GM18508 (cell line): ENCODE results near the gene RNASE3.
"Not testable (repeated sequence)": the region's sequence is repeated elsewhere in the genome, so short reads cannot be mapped to it uniquely, and the experiment has no call there.

ENCODE experiments used
- ATAC-seq: cut with Tn5 transposase; IDR thresholded peaks from one replicate; pipeline ENCODE4 v1.9.1; 2021; ENCODE audit warnings: moderate number of reproducible peaks; ENCODE audit not compliant: insufficient read depth, unreplicated experiment

The RNASE3 gene

DNA sequence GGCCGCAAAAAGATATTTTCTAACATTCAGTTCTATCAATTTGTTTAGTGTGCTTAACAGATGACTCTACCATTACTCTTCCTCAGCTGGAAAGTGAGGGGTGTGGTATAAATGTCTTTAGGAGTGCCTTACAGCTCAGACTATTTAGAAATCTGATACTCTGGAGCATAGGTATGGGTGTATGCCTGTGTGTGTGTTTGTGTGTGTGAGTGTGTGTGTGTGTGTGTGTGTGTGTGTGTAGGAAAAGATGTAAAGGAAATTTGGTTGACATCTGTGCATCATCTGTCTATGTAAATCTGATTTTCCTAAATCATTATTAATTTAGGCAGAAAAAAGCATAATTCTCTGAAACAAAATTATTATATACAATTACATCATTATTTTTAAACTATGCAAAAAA, 16.0 kb downstream of the RNASE3 start:
- no peak for ATAC-seq

DNA sequence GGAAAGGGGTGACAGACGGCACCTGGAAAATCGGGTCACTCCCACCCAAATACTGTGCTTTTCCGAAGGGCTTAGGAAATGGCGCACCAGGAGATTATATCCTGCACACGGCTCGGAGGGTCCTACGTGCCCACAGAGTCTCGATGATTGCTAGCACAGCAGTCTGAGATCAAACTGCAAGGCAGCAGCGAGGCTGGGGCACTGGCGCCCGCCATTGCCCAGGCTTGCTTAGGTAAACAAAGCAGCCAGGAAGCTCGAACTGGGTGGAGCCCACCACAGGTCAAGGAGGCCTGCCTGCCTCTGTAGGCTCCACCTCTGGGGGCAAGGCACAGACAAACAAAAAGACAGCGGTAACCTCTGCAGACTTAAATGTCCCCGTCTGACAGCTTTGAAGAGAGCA, 19.6 kb downstream of the RNASE3 start:
- ATAC-seq, result not testable (repeated sequence)

DNA sequence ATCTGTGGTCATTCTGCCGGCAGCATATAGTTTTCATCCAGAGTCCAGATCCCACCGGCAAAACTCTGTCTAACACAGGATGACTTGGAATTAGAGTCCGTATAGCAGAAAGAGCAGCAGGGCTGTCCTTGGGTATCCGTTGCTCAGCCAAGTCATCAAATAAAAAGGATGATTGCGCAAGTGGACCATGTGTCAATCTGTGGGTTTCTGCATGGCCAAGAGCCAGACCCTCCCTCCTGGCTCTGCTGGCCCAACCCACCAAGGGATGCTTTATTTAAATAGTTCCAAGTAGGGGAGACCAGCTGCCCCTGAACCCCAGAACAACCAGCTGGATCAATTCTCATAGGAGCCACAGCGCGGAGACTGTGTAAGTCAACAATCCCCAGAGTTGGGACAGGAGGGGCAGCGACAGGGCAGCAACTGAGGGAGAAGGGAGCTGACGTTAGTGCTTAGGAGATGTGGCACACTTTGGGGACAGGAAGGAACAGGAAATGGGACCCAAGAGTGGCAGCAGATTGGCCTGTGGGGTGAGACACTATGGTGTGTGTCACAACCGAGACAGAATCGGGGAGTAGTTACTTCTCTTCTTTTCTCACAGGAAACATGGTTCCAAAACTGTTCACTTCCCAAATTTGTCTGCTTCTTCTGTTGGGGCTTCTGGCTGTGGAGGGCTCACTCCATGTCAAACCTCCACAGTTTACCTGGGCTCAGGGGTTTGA, 28.0 kb downstream of the RNASE3 start:
- not testable (repeated sequence) for ATAC-seq

DNA sequence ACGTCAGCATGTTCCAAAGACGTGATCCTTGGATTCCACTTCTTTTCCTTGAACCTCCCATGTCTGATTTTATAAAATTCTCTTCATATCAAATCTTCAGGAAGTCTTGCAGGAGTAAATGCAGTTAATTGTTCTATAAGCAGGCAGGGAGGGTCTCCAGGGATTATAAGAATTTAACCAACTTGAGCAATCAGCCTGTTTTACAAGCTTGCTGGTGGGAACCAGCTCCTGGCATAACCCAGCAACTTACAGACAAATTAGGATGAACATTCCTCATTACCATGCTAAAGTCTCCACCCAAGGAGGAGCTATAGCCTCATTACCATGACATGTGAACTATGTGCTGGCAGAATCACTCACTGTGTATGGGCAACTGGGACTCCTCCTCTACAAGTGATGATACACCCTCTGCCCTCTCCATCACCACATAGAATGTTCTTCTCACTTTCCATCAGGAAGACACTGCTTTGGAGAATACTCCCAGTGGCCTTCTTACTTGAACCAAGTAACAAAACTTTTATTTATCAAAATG, 32.6 kb downstream of the RNASE3 start:
- not testable (repeated sequence) for ATAC-seq

DNA sequence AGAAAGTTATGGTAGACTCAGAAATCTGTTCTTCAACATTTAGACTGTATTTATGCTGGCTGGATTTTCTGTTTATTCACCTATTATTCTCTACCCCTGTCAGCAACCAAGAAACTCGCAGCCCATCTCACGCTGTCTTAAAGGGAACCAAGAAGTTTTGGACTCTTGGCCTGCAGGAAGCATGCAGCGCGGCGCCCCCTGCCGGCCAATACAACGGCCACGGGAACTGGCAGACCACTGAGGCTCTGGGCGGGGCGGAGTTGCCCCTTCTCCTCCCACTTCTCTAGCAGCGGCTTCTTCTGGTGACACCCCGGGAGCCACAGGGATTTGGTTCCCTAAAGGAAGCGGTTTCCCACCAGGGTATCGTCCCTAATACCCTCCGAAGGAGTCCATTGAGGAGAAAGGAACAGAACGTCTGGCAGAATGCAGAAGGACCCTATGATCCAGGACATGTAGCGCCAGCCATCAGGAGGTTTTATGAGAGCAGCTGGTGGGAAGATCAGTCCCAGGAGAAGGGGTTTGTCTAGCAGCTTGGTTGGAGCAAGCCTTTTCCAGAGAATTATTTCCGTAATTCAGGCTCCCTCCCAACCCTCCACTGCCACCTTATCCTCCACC, 43.1 kb downstream of the RNASE3 start:
- no peak for ATAC-seq

DNA sequence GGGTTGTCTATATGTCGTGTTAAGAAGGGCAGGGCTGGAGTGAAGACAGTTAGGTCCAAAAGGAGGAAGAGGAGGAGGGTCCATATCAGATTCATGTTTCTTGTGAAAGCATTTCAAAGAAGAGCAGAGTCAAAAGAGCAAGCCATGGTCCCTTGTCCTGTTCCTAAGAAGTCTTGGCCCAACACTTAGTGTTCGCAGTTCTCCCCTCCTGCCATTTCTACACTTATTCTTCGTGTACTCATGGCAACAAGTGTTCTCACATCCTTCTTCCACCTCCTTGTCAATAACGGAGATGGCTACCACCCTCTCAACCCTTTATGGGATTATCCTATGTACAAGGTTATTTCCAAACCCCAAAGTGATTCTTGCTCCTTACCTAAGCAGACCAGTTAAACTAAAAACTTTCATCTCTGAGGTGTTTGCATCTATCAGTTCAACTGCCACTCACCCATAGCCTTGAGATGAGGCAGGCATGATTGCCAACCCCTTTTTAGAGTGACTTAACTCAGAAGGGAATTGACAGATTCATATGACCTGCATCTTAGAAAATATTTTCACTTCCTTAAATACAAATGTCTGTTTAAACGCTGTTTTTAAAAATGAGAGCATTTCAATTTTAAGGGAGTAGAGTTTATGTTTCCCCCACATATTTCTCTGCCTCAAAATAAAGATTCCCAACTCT, 44.3 kb downstream of the RNASE3 start:
- ATAC-seq, result no peak
